H4 (cell line): ENCODE data around the gene ETV5. TPM values are rescaled to one million over a fixed set of nuclear protein-coding genes. Genes with fewer than 3 reads are reported as not detected.

ENCODE experiments used
- DNase-seq: peaks from one replicate; pipeline ENCODE4 v3.0.0-alpha.2; 2015; ENCODE audit warnings: low spot score
- total RNA-seq: library from RNA; depleted of rRNA; stranded (reverse); fragments of >200 nt; shearing (Covaris generic); gene quantifications from 2 replicates; pipeline ENCODE4 v1.2.3, GENCODE V29; 2014; rRNA removed

The ETV5 gene
- 56.7 and 73.9 TPM in 2 replicates for total RNA-seq

DNA sequence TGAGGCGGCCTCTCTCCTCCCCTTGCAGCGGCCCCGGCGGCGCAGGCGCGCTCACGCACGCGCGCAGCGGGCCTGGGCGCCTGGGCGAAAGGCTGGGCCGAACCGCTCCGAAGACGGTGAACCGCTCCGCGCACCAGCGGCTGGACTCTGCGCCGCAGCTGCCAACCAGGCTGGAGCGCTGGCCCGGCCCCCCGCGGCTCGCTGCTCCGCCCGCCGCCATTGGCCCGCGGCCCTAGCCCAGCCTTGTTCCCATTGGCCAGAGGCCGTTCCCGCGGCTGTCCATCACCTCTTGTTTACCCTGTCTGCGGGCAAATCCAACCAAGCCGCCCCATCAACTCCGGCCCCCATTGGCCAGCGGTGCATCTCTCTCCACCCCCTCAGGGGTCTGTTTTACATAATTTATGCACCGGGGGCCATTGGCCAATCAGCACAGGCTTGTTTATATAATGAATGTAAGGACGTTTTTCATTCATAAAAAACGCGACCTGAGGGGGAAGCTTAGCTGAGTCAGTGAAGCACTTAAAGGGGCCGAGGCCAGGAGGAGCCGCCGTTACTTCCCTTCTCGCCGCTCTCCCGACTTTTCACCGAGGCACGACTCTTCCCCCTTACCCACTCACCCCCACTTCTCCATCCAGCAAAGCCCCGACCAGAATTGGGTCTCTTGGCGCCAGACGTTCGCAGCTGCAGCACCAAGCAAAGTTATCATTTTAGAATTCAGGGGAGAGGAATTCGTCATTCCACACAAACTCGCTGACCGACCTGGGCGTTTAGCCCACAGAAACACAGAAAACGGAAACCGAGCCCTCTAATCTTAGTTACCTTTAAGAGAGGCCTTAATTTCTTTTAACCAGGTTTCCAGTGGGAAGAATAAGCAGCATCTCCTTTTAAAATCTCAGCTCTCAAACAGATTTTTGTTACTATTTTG is at the start of gene ETV5:
TSS of gene ETV5 (minus strand) at position 149 of the 925 bp plus-strand sequence. CDS start 3,221 bp downstream, outside the sequence.
- peak; percentile 99 for DNase-seq

GRCh38 chr3:186154641-186155040 is 45.8 kb upstream of the ETV5 start:
- DNase-seq, result no peak

GRCh38 chr3:186152889-186153292 is 44.0 kb upstream of the ETV5 start:
- no peak for DNase-seq

DNA sequence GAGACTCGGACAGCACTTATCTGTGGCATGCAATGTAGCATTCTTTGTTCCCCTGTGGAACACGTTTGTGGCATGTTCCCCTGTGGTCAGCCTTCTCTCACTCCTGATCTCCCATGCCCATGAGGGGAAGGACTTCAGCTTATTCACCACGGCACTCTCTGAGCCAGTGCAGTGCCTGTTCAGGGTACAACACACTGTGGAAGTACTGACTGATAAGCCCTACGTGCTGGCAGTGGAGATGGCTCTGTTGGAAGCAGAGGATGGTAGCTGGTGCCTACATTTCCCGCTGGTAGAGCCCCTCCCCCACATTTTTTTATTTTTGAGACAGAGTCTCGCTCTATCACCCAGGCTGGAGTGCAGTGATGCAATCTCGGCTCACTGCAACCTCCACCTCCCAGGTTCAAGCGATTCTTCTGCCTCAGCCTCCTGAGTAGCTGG is 43.5 kb upstream of the ETV5 start:
- DNase-seq, result no peak

GRCh38 chr3:186151077-186151971 is 42.4 kb upstream of the ETV5 start:
- no peak for DNase-seq

DNA sequence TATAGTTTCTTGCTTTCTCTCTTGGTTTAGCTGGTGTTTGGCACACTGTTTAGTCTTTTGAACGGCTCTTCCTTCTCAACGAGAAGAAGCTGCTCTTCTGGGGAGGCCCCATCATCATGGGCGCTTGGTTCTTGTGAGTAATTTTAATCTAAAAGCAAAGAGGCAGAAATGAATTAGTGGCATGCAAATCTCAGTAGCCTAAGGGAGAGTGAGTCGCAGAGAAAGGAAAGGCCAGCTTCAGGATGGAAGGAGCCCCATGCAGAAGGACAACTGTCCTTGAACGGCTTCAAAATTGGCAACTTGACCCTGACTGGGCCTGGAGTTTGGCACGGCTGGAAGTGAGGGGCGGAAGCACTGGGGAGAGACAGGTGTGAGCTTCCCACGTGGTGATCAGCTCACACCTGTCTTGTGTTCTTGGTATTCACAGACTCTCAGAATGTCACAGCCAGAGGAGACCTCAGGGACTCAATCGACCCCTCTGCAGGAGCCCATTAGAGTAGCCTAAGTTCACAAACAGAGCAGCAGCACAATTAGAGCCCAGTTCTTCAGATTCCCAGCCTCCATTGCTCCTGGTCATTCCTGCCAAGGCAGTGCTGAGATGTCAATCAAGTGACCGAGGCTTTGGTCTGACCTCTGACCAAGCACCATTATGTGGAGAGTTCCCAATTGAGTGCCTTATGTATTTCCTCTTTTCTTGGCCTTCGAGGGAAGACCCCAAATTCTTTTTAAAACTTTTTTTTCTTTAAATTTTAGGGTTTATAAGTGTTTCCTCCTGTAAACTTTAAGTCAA is 41.3 kb upstream of the ETV5 start:
- no peak for DNase-seq

GRCh38 chr3:186149319-186149960 is 40.6 kb upstream of the ETV5 start:
- DNase-seq, result no peak

DNA sequence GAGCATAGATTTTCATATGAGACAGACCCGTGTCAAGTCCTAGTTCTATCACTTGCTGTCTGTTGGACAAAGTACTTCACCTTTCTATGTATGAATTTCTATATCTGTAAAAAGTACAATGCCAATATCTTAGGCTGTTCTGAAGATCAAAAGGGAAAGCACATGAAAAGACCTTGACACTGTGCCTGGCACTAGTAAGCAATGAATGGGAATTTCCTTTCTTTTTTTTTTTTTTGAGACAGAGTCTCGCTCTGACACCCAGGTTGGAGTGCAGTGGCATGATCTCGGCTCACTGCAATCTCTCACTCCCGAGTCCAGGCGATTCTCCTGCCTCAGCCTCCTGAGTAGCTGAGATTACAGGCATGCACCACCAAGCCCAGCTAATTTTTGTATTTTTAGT is 35.4 kb upstream of the ETV5 start:
- DNase-seq, result no peak

- DNase-seq, result no peak
Observed at GRCh38 chr3:186143250-186143649, 34.4 kb upstream of the ETV5 start.

DNA sequence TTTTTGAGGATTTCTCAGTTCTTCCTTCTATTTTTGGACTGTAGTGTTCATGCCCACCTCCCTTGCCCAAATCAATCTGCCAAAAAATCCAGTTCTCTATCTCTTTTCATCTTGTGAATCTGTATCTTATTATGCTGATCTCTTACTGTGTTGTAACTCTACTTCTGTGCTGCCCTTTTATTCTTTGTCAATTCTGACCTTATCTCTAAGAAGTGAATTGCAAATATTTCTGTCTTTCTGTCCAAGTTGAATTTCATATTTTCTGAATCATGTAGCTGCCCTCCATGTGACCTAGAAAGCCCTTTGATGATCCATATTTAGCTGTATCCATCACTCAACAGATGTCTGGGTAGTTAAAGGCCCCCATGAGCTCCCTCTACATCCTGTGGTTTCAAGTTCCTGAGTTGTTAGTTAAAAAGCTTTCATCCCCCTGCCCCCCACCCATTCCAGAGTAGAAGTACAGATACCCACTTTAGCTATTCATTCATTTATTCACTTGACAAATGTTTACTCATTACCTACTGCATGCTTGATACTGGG is 33.6 kb upstream of the ETV5 start:
- no peak for DNase-seq

DNA sequence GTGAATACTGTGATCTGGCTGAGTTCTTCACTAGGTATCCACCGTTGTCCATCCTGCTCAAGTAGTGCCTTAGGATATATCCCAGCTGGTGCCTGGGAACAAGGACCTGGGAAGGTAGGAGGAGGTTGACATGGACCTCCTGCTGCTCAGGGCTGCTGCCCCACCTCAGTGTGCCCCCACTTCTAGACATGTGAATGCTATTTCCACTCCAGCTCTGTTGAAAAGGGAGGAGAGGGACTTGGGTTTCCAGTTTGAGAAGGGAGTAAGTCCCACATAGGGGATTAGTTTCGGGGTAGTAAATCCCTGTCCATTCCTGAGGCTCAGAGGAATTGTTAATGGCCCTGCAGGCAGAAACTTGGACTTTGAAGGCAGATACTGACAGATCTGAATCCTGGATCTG is 32.9 kb upstream of the ETV5 start:
- no peak for DNase-seq

DNA sequence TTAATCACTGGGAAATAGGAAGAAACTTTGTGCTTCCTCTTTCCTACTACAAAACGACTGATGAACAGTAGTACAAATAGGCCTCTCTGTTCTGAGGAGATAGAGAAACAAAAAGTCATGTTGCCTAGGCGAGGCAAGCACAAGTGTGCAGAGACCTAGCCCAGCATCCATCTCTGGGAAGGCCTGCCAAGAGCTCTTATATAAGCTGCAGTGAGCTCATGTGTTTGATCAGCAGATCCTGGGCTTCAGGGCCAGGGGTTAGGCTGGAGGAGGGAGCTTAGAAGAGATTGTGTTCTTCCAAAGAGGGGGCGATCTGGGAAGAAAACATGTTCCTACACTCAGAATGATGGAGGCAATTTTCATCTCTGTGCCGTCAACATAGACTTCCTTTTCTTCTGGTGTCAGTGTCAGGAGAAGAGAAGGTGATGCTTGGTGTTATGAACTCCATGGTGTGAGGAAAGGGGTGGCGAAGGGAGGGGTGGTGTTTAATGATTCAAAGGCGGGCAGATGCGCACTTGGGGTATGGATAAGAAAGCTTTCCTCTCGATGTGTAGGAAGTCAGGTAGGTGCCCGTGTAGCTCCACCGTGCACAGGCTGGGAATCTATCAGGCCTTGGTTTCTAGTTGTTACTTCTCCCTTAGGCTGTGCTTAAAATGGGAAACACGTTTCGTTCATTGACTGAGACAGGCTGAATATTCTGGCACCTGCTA is 29.5 kb upstream of the ETV5 start:
- DNase-seq, result no peak

- no peak for DNase-seq
Observed at GRCh38 chr3:186137051-186137685, 28.3 kb upstream of the ETV5 start.

DNA sequence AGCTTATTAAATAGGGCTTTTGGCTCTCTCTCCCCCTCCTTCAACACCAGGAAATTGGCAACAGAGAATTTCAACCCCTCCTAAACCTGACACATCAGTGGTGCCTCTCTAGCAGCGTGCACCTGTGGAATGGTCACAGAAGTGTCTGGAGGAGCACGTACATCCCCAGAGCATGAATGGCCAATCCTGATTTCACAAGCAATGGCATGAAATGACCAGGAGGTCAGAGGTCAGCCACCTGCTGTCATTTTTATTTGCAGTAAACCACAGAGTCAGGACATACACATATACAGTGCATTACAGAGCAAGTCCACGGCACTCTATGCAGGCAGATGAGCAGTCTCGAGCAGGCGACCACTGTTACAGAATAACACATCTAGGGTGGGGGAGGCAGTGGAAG is 25.1 kb upstream of the ETV5 start:
- no peak for DNase-seq

- DNase-seq, result no peak
Observed at GRCh38 chr3:186132487-186132886, 23.6 kb upstream of the ETV5 start.

DNA sequence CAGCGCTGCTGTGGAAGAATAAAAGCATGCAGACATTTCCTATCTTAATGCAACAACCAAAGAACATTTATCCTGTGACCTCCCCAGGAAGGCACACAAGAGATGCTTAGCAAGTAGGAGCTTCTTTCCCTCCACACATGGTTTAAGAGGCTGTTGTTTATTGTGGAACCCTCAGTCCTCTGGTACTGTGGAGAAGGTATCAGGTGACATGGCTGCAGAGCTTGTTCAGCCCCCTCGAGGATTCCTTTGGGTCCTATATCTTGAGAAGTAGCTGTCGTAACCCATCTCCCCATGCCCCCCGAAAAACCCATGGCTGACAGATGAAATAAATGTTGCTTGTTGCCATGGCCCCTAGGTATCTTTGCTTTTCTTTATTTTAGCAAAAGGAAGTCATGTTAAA is 20.3 kb upstream of the ETV5 start:
- no peak for DNase-seq

GRCh38 chr3:186128158-186128557 is 19.3 kb upstream of the ETV5 start:
- DNase-seq, result no peak

DNA sequence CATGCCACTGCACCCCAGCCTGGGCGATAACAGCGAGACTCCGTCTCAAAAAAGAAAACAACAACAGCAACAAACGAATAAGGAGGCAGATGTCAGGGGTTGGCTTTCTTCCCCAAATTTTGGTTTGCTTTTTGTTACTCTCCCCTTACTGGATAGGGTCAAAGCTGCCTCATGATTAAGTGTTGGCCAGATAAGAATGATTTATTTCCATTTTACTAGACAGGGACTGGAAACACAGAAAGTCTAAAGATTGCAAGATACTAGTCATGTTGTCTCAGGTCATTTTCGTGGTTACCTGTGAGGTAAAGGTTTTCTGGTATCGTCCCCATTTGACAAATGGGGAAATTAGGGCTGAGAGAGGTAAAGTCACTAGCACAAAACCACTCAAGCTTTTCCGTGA is 18.6 kb upstream of the ETV5 start:
- no peak for DNase-seq

DNA sequence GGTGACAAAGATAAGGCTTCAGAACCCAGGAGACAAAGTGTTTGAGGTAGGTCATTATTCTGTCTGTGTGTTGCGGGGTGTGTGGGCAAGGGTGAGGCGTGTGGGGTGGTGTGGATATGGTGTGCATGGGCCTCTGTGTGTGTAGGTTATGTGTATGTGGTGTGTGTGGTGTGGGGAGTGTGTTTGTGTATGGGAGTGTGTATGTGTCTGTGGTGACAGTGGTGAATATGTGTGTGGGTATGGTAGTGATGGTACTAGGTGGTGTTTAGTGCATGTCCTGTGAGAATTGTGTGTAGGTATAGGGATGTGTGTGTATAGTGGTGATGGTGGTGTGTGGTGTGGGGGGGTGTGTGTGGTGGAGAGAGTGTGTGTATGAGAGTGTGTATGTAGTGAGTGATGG is 16.2 kb upstream of the ETV5 start:
- DNase-seq, result no peak

GRCh38 chr3:186124592-186124991 is 15.7 kb upstream of the ETV5 start:
- DNase-seq, result no peak
